Measurements from ENCODE around the gene TMTC1. TPM values are rescaled to one million over a fixed set of nuclear protein-coding genes. Genes with fewer than 3 reads are reported as not detected.

TMTC1 gene
- total RNA-seq, 4 donors from 2014 or later = 84.0 to 177 (median 105) TPM

- Histone ChIP-seq H3K4me1 (peaks cover 13 to 44% (median 40%) of the 10 kb centered on the region in 4 donors), H3K36me3 (no peaks in the 10 kb centered on the region), H3K4me3 (peak overlapping the region; percentile 73 to 90 (median 88)), H3K27ac (replicated peaks in 1 of 4) (peak overlapping the region in 3 of 4 donors; percentile 17 to 94 (median 89)), H3K27me3 (no peaks in the 10 kb centered on the region), H3K9me3 (no peaks in the 10 kb centered on the region)
- no peak for TF ChIP-seq POLR2A (IDR thresholded peaks at IDR 0.05; ENCODE audit: low read depth)
- no peak for TF ChIP-seq EP300 (IDR thresholded peaks at IDR 0.05)
- TF ChIP-seq CTCF (IDR thresholded peaks at IDR 0.05) = no peak
- TF ChIP-seq POLR2AphosphoS5 (IDR thresholded peaks at IDR 0.05) = no peak
- intact Hi-C loops (cut with DNase I) = loop anchor here (5.0 kb wide), 2 partner anchors 59 to 234 kb away; no protein-coding TSS in a partner anchor
- DNase-seq (ENCODE audit: extremely low spot score) = no peak
Measured at GRCh38 chr12:29781188-29781587, 2.6 kb downstream of the TMTC1 start.

- Histone ChIP-seq H3K36me3 (peaks cover 0 to 8% (median 0%) of the 10 kb centered on the region in 4 donors), H3K4me3 (no peak overlapping the region), H3K4me1 (peaks cover 13 to 44% (median 40%) of the 10 kb centered on the region in 4 donors), H3K27me3 (no peaks in the 10 kb centered on the region), H3K9me3 (no peaks in the 10 kb centered on the region), H3K27ac (replicated peaks in 1 of 4) (no peak overlapping the region)
- intact Hi-C loops (cut with DNase I) = loop anchor here (5.0 kb wide), 2 partner anchors 58 to 233 kb away; no protein-coding TSS in a partner anchor
- no peak for TF ChIP-seq POLR2A (IDR thresholded peaks at IDR 0.05; ENCODE audit: low read depth)
- no peak for TF ChIP-seq POLR2AphosphoS5 (IDR thresholded peaks at IDR 0.05)
- TF ChIP-seq CTCF (IDR thresholded peaks at IDR 0.05) = no peak
- TF ChIP-seq EP300 (IDR thresholded peaks at IDR 0.05) = no peak
- DNase-seq (ENCODE audit: extremely low spot score) = no peak
Measured at GRCh38 chr12:29780084-29780483, 3.7 kb downstream of the TMTC1 start.

GRCh38 chr12:29778531-29778930 is 5.2 kb downstream of the TMTC1 start:
- TF ChIP-seq POLR2AphosphoS5 (IDR thresholded peaks at IDR 0.05) (no peak), EP300 (IDR thresholded peaks at IDR 0.05) (no peak), POLR2A (IDR thresholded peaks at IDR 0.05; ENCODE audit: low read depth) (no peak), CTCF (IDR thresholded peaks at IDR 0.05) (no peak)
- H3K4me3 ChIP-seq = no peak overlapping the region

GRCh38 chr12:29773076-29773475 is 10.7 kb downstream of the TMTC1 start:
- intact Hi-C loops (cut with DNase I) = no loop called here

More at GRCh38 chr12:29778531-29778930, 5.2 kb downstream of the TMTC1 start:
- H3K9me3 ChIP-seq = no peaks in the 10 kb centered on the region
- H3K27ac ChIP-seq (replicated peaks in 1 of 4) = no peak overlapping the region
- no peaks in the 10 kb centered on the region for H3K27me3 ChIP-seq
- peaks cover 13 to 37% (median 34%) of the 10 kb centered on the region in 4 donors for H3K4me1 ChIP-seq
- H3K36me3 ChIP-seq = peaks cover 0 to 8% (median 0%) of the 10 kb centered on the region in 4 donors
- no peak for DNase-seq (ENCODE audit: extremely low spot score)
- intact Hi-C loops (cut with DNase I) = no loop called here

More at GRCh38 chr12:29773076-29773475, 10.7 kb downstream of the TMTC1 start:
- WGBS = 89% methylated on average over 2 of the region's 2 CpGs
- Histone ChIP-seq H3K4me1 (peaks cover 19 to 46% (median 30%) of the 10 kb centered on the region in 4 donors), H3K9me3 (no peaks in the 10 kb centered on the region), H3K36me3 (peaks cover 0 to 8% (median 0%) of the 10 kb centered on the region in 4 donors), H3K27ac (replicated peaks in 1 of 4) (no peak overlapping the region), H3K27me3 (no peaks in the 10 kb centered on the region), H3K4me3 (no peak overlapping the region)
- no peak for DNase-seq (ENCODE audit: extremely low spot score)
- TF ChIP-seq POLR2A (IDR thresholded peaks at IDR 0.05; ENCODE audit: low read depth) = no peak
- no peak for TF ChIP-seq POLR2AphosphoS5 (IDR thresholded peaks at IDR 0.05)
- TF ChIP-seq CTCF (IDR thresholded peaks at IDR 0.05) = no peak
